PC-3 (cell line): ENCODE results near the gene SYT6.

Experiments used
- EZH2 ChIP-seq: fragments of 300-600 bp; sonication (generic); IDR thresholded peaks from one replicate; pipeline ENCODE4 v1.6.1; 2017; ENCODE audit warnings: antibody characterized with exemption, mild to moderate bottlenecking, low read length; ENCODE audit not compliant: unreplicated experiment
- EZH2phosphoT487 ChIP-seq: fragments of 300-600 bp; sonication (generic); IDR thresholded peaks from 2 replicates; pipeline ENCODE4 v1.6.1; 2018; ENCODE audit warnings: mild to moderate bottlenecking, antibody characterized with exemption, low read length, borderline replicate concordance
- TF ChIP-seq, protein P1 (sequence below): fragments of 300-600 bp; sonication (generic); conservative IDR thresholded peaks from 2 replicates; pipeline ENCODE4 v1.5.1; 2017; ENCODE audit warnings: antibody characterized with exemption, low read depth, mild to moderate bottlenecking, low read length

DNA sequence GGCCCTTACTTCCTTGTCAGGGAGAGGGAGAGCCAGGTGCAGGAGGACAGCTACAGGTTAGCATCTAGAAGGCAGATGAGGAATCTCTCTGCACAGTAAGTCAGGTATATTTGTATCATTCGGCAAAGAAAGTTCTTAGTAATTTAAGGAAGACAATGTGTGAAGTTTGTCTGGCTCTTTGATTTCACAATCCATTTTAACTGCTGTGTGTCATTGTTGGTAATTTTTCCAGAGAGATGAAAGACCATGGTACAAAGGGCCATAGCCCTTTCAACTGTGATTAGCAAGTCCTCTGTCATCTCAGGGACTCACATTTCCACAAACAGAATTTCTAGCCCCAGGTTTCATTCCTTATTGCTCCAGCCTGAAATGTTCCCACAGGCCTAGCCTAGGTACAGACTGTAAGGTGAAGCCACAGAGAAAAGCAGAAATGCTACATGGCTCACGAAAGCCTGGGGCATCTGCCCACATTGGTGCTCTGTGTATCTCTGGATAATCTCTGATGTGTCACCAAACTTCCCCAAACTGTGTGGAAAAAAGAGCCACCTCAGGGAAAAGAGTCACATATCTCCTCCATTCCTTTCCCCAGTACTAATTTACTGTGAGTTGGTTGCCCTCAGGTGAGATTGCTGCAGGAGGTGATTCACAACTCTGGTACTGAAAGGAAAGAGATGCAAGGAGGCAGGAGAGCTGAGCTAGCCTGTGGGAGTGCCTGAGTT lies 70.6 kb downstream of the SYT6 start:
- TF ChIP-seq, protein P1, sequence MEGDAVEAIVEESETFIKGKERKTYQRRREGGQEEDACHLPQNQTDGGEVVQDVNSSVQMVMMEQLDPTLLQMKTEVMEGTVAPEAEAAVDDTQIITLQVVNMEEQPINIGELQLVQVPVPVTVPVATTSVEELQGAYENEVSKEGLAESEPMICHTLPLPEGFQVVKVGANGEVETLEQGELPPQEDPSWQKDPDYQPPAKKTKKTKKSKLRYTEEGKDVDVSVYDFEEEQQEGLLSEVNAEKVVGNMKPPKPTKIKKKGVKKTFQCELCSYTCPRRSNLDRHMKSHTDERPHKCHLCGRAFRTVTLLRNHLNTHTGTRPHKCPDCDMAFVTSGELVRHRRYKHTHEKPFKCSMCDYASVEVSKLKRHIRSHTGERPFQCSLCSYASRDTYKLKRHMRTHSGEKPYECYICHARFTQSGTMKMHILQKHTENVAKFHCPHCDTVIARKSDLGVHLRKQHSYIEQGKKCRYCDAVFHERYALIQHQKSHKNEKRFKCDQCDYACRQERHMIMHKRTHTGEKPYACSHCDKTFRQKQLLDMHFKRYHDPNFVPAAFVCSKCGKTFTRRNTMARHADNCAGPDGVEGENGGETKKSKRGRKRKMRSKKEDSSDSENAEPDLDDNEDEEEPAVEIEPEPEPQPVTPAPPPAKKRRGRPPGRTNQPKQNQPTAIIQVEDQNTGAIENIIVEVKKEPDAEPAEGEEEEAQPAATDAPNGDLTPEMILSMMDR: no peak
- TF ChIP-seq EZH2 (no peak), EZH2phosphoT487 (no peak)
